HepG2 (cell line): ENCODE results near the gene BCAS3. TPM values are rescaled to one million over a fixed set of nuclear protein-coding genes. Genes with fewer than 3 reads are reported as not detected.

Source experiments
- CBFB ChIP-seq: sonication (generic); formaldehyde crosslinking; IDR thresholded peaks from 2 replicates; pipeline ENCODE4 v1.4.0; 2020; ENCODE audit warnings: missing genetic modification reagents
- CCDC6 ChIP-seq: sonication (generic); formaldehyde crosslinking; IDR thresholded peaks from 2 replicates; pipeline ENCODE4 v1.8.1; 2022; ENCODE audit warnings: mild to moderate bottlenecking, missing genetic modification reagents, moderate library complexity
- FOXK1 ChIP-seq: sonication (generic); formaldehyde crosslinking; IDR thresholded peaks from 2 replicates; pipeline ENCODE4 v1.4.0; 2020; ENCODE audit warnings: low read depth, missing genetic modification reagents, borderline replicate concordance
- IKZF5 ChIP-seq: IDR thresholded peaks from 2 replicates; pipeline ENCODE4 v1.6.1; 2018; ENCODE audit warnings: missing genetic modification reagents, mild to moderate bottlenecking, missing compliant biosample characterization
- RARA ChIP-seq: IDR thresholded peaks from 2 replicates; pipeline ENCODE4 v1.6.1; 2016; ENCODE audit warnings: missing genetic modification reagents, missing compliant biosample characterization
- SALL2 ChIP-seq: sonication (generic); formaldehyde crosslinking; IDR thresholded peaks from 2 replicates; pipeline ENCODE4 v1.8.1; 2023; ENCODE audit warnings: mild to moderate bottlenecking, missing genetic modification reagents, inconsistent platforms
- SOX6 ChIP-seq, 2 experiments: fragments of 450-650 bp in 1 of 2; sonication (generic) in 1 of 2; formaldehyde crosslinking in 1 of 2; IDR thresholded peaks; 2 replicates each; pipeline versions ENCODE4 v1.4.0 to v1.6.1; 2017 to 2020; ENCODE audit warnings: antibody characterized with exemption in 1 of 2, mild to moderate bottlenecking in 1 of 2, missing genetic modification reagents in 1 of 2
- SP1 ChIP-seq, 2 experiments: fragments of 450-650 bp in 1 of 2; sonication (generic) in 1 of 2; formaldehyde crosslinking in 1 of 2; IDR thresholded peaks; 2 replicates each; pipeline versions ENCODE4 v1.4.0 to v1.6.1; 2016 to 2020; ENCODE audit warnings: missing genetic modification reagents in 1 of 2
- SP2 ChIP-seq: sonication (generic); formaldehyde crosslinking; IDR thresholded peaks from 2 replicates; pipeline ENCODE4 v1.5.1; 2020; ENCODE audit warnings: mild to moderate bottlenecking, missing genetic modification reagents
- SRF ChIP-seq: IDR thresholded peaks from 2 replicates; pipeline ENCODE4 v1.6.1; 2011; ENCODE audit warnings: mild to moderate bottlenecking, low read depth, low read length, moderate library complexity
- TAF15 ChIP-seq: fragments of 200-400 bp; formaldehyde crosslinking; IDR thresholded peaks from one replicate; pipeline ENCODE4 v1.6.1; 2018; ENCODE audit warnings: mild to moderate bottlenecking, low read depth, low read length; ENCODE audit not compliant: poor library complexity, severe bottlenecking
- TFE3 ChIP-seq: IDR thresholded peaks from 2 replicates; pipeline ENCODE4 v1.6.1; 2016
- ZBTB42 ChIP-seq: sonication (generic); formaldehyde crosslinking; IDR thresholded peaks from 2 replicates; pipeline ENCODE4 v1.5.0; 2020; ENCODE audit warnings: mild to moderate bottlenecking, missing genetic modification reagents
- ZNF138 ChIP-seq: sonication (generic); formaldehyde crosslinking; IDR thresholded peaks from 2 replicates; pipeline ENCODE4 v1.5.0; 2020; ENCODE audit warnings: mild to moderate bottlenecking, low read depth, missing genetic modification reagents
- ZNF251 ChIP-seq: sonication (generic); formaldehyde crosslinking; IDR thresholded peaks from 2 replicates; pipeline ENCODE4 v1.9.0; 2021; ENCODE audit warnings: mild to moderate bottlenecking, missing genetic modification reagents
- ZNF317 ChIP-seq: sonication (generic); formaldehyde crosslinking; IDR thresholded peaks from 2 replicates; pipeline ENCODE4 v1.5.0; 2020; ENCODE audit warnings: mild to moderate bottlenecking, missing genetic modification reagents
- ZNF343 ChIP-seq: sonication (generic); formaldehyde crosslinking; IDR thresholded peaks from 2 replicates; pipeline ENCODE4 v1.4.0; 2020; ENCODE audit warnings: mild to moderate bottlenecking, missing genetic modification reagents
- ZNF598 ChIP-seq: sonication (generic); formaldehyde crosslinking; IDR thresholded peaks from 2 replicates; pipeline ENCODE4 v1.5.1; 2020; ENCODE audit warnings: mild to moderate bottlenecking, missing genetic modification reagents, borderline replicate concordance
- ZNF609 ChIP-seq: sonication (generic); formaldehyde crosslinking; IDR thresholded peaks from 2 replicates; pipeline ENCODE4 v1.4.0; 2020; ENCODE audit warnings: mild to moderate bottlenecking, missing genetic modification reagents, borderline replicate concordance
- ZNF737 ChIP-seq: sonication (generic); formaldehyde crosslinking; IDR thresholded peaks from 2 replicates; pipeline ENCODE4 v1.5.0; 2020; ENCODE audit warnings: missing genetic modification reagents, mild to moderate bottlenecking, borderline replicate concordance
- ZNF841 ChIP-seq: sonication (generic); formaldehyde crosslinking; IDR thresholded peaks from 2 replicates; pipeline ENCODE4 v1.8.1; 2023; ENCODE audit warnings: missing genetic modification reagents, borderline replicate concordance
- ZNF879 ChIP-seq: sonication (generic); formaldehyde crosslinking; IDR thresholded peaks from 2 replicates; pipeline ENCODE4 v1.8.1; 2023; ENCODE audit warnings: missing genetic modification reagents
- ZSCAN21 ChIP-seq: sonication (generic); formaldehyde crosslinking; IDR thresholded peaks from 2 replicates; pipeline ENCODE4 v1.8.0; 2022; ENCODE audit warnings: mild to moderate bottlenecking, missing genetic modification reagents, moderate library complexity, borderline replicate concordance
- polyA plus RNA-seq, 8 experiments: library from polyadenylated mRNA; depleted of rRNA in 3 of 8; stranded (reverse) in 7 of 8; unstranded in 1 of 8; fragments of >200 nt; fragmentation: Illumina TruSeq in 4 of 8; extraction: Trizol in 4 of 8; gene quantifications; 2 replicates each; pipeline versions ENCODE4 v1.2.1 to v1.2.3, GENCODE V29; 2011 to 2016; ENCODE audit warnings: low read depth in 4 of 8, missing spikeins in 1 of 8, mixed read lengths in 1 of 8; ENCODE audit not compliant: insufficient read depth in 1 of 8
- total RNA-seq, 5 experiments: library from RNA; depleted of rRNA; stranded (reverse); fragments of >200 nt; fragmentation: Illumina TruSeq; extraction: Trizol; gene quantifications; 2 replicates each; pipeline ENCODE4 v1.2.3, GENCODE V29; 2016; ENCODE audit warnings: low read depth in 1 of 5

The BCAS3 gene
- total and polyA plus RNA-seq, 2 of the 13 experiments (the other 11 are each of a cell fraction or from before 2014, with no cell fraction given): 10.7 to 11.2 TPM

- TF ChIP-seq ZNF609 (CRISPR knock-in tag) (0 out of 2 replicates have a peak, but pooled peaks have one; percentile 19), TFE3 (CRISPR knock-in tag) (no peak), CBFB (CRISPR knock-in tag) (0 out of 2 replicates have a peak, but pooled peaks have one; percentile 71), SRF (no peak), SP2 (CRISPR knock-in tag) (no peak), SALL2 (no peak), ZNF343 (no peak), ZNF598 (CRISPR knock-in tag) (no peak), TAF15 (no peak), RARA (CRISPR knock-in tag) (peak; percentile 71), CCDC6 (CRISPR knock-in tag) (no peak), SP1 (IDR thresholded peaks at IDR 0.05) (no peak), SP1 (CRISPR knock-in tag; IDR thresholded peaks at IDR 0.05) (no peak), ZSCAN21 (no peak), SOX6 (IDR thresholded peaks at IDR 0.05) (no peak), SOX6 (CRISPR knock-in tag; IDR thresholded peaks at IDR 0.05) (no peak), ZNF737 (no peak), ZNF251 (CRISPR knock-in tag) (no peak), IKZF5 (CRISPR knock-in tag) (0 out of 2 replicates have a peak, but pooled peaks have one; percentile 12), FOXK1 (CRISPR knock-in tag) (peak; percentile 13; the same call in 1 of the 2 replicates), ZNF317 (CRISPR knock-in tag) (no peak), ZBTB42 (CRISPR knock-in tag) (no peak), ZNF841 (CRISPR knock-in tag) (no peak), ZNF138 (no peak), ZNF879 (no peak)
Measured at GRCh38 chr17:61379457-61380216, 702.0 kb downstream of the BCAS3 start (continued).
